H9 (cell line): Measurements from ENCODE around the gene SCUBE3. TPM values are rescaled to one million over a fixed set of nuclear protein-coding genes. Genes with fewer than 3 reads are reported as not detected.

Experiments
- DNase-seq: peaks from one replicate; pipeline ENCODE4 v3.0.0-alpha.2; 2017
- H2AFZ ChIP-seq: one replicate; pipeline ENCODE4 v1.6.1; 2013; ENCODE audit warnings: mild to moderate bottlenecking, low read length, control low read depth, moderate library complexity
- H2AK5ac ChIP-seq: 2 replicates; pipeline ENCODE4 v1.6.1; 2013; ENCODE audit warnings: low read length, control low read depth, mixed read lengths; ENCODE audit not compliant: insufficient read length
- H2BK120ac ChIP-seq: one replicate; pipeline ENCODE4 v1.6.1; 2013; ENCODE audit warnings: low read depth, mild to moderate bottlenecking, low read length, control low read depth, inconsistent platforms; ENCODE audit not compliant: poor library complexity, severe bottlenecking
- H2BK12ac ChIP-seq: 2 replicates; pipeline ENCODE4 v1.6.1; 2013; ENCODE audit warnings: low read length, control low read depth, mixed read lengths, low read depth; ENCODE audit not compliant: insufficient read length
- H2BK15ac ChIP-seq: 2 replicates; pipeline ENCODE4 v1.6.1; 2013; ENCODE audit warnings: low read depth, low read length, control low read depth
- H2BK20ac ChIP-seq: one replicate; pipeline ENCODE4 v1.6.1; 2013; ENCODE audit warnings: low read depth, mild to moderate bottlenecking, low read length, control low read depth, inconsistent platforms; ENCODE audit not compliant: poor library complexity, severe bottlenecking
- H2BK5ac ChIP-seq: 2 replicates; pipeline ENCODE4 v1.6.1; 2013; ENCODE audit warnings: low read length, control low read depth, mixed read lengths; ENCODE audit not compliant: insufficient read length
- H3K14ac ChIP-seq: 2 replicates; pipeline ENCODE4 v1.6.1; 2013; ENCODE audit warnings: low read length, control low read depth; ENCODE audit not compliant: insufficient read depth
- H3K18ac ChIP-seq: 2 replicates; pipeline ENCODE4 v1.6.1; 2013; ENCODE audit warnings: low read depth, mild to moderate bottlenecking, mixed read lengths, low read length, control low read depth; ENCODE audit not compliant: insufficient read length
- H3K23ac ChIP-seq: 2 replicates; pipeline ENCODE4 v1.6.1; 2013; ENCODE audit warnings: low read length, control low read depth, mixed read lengths, low read depth; ENCODE audit not compliant: insufficient read length
- H3K23me2 ChIP-seq: 2 replicates; pipeline ENCODE4 v1.6.1; 2013; ENCODE audit warnings: low read depth, mild to moderate bottlenecking, mixed read lengths, low read length, control low read depth; ENCODE audit not compliant: insufficient read length, poor library complexity, severe bottlenecking
- H3K27ac ChIP-seq: 2 replicates; pipeline ENCODE4 v1.5.1; 2013; ENCODE audit warnings: low read length, control low read depth, mixed read lengths, low read depth; ENCODE audit not compliant: insufficient read length
- H3K27me3 ChIP-seq: 2 replicates; pipeline ENCODE4 v1.6.1; 2013; ENCODE audit warnings: low read length, control low read depth, inconsistent platforms; ENCODE audit not compliant: insufficient read depth
- H3K4ac ChIP-seq: 2 replicates; pipeline ENCODE4 v1.6.1; 2013; ENCODE audit warnings: low read depth, mild to moderate bottlenecking, control low read depth, inconsistent platforms, low read length, moderate library complexity
- H3K4me1 ChIP-seq: 2 replicates; pipeline ENCODE4 v1.6.1; 2013; ENCODE audit warnings: low read length, control low read depth, inconsistent platforms; ENCODE audit not compliant: insufficient read depth
- H3K4me2 ChIP-seq: 2 replicates; pipeline ENCODE4 v1.6.1; 2013; ENCODE audit warnings: low read length, control low read depth, mixed read lengths; ENCODE audit not compliant: insufficient read length, insufficient read depth
- H3K56ac ChIP-seq: 2 replicates; pipeline ENCODE4 v1.6.1; 2013; ENCODE audit warnings: low read depth, mild to moderate bottlenecking, mixed read lengths, low read length, control low read depth; ENCODE audit not compliant: insufficient read length
- H3K79me1 ChIP-seq: 2 replicates; pipeline ENCODE4 v1.6.1; 2013; ENCODE audit warnings: low read depth, mild to moderate bottlenecking, moderate library complexity, low read length, control low read depth, inconsistent platforms; ENCODE audit not compliant: insufficient read depth, poor library complexity, severe bottlenecking
- H3K79me2 ChIP-seq: 2 replicates; pipeline ENCODE4 v1.6.1; 2013; ENCODE audit warnings: low read length, control low read depth, inconsistent platforms; ENCODE audit not compliant: insufficient read depth
- H3K9ac ChIP-seq: 2 replicates; pipeline ENCODE4 v1.6.1; 2013; ENCODE audit warnings: low read length, control low read depth, mixed read lengths; ENCODE audit not compliant: insufficient read length; ENCODE audit errors: extremely low read depth
- H3K9me3 ChIP-seq: one replicate; pipeline ENCODE4 v1.6.1; 2013; ENCODE audit warnings: low read depth, low read length, inconsistent platforms; ENCODE audit not compliant: control insufficient read depth
- H3T11ph ChIP-seq: one replicate; pipeline ENCODE4 v1.6.1; 2013; ENCODE audit warnings: mild to moderate bottlenecking, low read length, control low read depth, inconsistent platforms
- H4K20me1 ChIP-seq: one replicate; pipeline ENCODE4 v1.6.1; 2013; ENCODE audit not compliant: control insufficient read depth, insufficient read length, insufficient read depth
- H4K5ac ChIP-seq: 2 replicates; pipeline ENCODE4 v1.6.1; 2013; ENCODE audit warnings: low read depth, mild to moderate bottlenecking, mixed read lengths, low read length, control low read depth; ENCODE audit not compliant: insufficient read length
- H4K8ac ChIP-seq: replicated peaks from 2 replicates; pipeline ENCODE4 v1.6.1; 2013; ENCODE audit warnings: low read length, control low read depth, mixed read lengths, low read depth; ENCODE audit not compliant: insufficient read length
- H4K91ac ChIP-seq: 2 replicates; pipeline ENCODE4 v1.6.1; 2013; ENCODE audit warnings: low read depth, mild to moderate bottlenecking, moderate library complexity, mixed read lengths, low read length, control low read depth; ENCODE audit not compliant: insufficient read length
- H3K27ac Mint-ChIP-seq, 3 experiments: 2 replicates in 2 of 3; 3 replicates in 1 of 3; pipeline ENCODE4 v1.8.0; 2020 to 2021; ENCODE audit warnings: mixed read lengths in 3 of 3, mild to moderate bottlenecking in 1 of 3, moderate library complexity in 1 of 3
- H3K27me3 Mint-ChIP-seq: 2 replicates; pipeline ENCODE4 v1.8.0; 2021; ENCODE audit warnings: low read depth, mild to moderate bottlenecking, moderate library complexity, mixed read lengths
- H3K36me3 Mint-ChIP-seq, 3 experiments: 2 replicates in 2 of 3; 3 replicates in 1 of 3; pipeline ENCODE4 v1.8.0; 2020 to 2021; ENCODE audit warnings: low read depth in 3 of 3, mixed read lengths in 3 of 3; ENCODE audit not compliant: insufficient read depth in 1 of 3
- H3K4me1 Mint-ChIP-seq, 2 experiments: 2 replicates each; pipeline ENCODE4 v1.8.0; 2020; ENCODE audit warnings: mixed read lengths in 2 of 2
- H3K4me3 Mint-ChIP-seq, 2 experiments: 2 replicates in 1 of 2; 3 replicates in 1 of 2; pipeline ENCODE4 v1.8.0; 2020 to 2021; ENCODE audit warnings: mild to moderate bottlenecking in 2 of 2, mixed read lengths in 2 of 2, moderate library complexity in 1 of 2
- H3K9me3 Mint-ChIP-seq, 2 experiments: 2 replicates in 1 of 2; 3 replicates in 1 of 2; pipeline ENCODE4 v1.8.0; 2020; ENCODE audit warnings: mild to moderate bottlenecking in 2 of 2, mixed read lengths in 2 of 2, moderate library complexity in 1 of 2
- total RNA-seq: library from RNA; stranded (reverse); gene quantifications from 2 replicates; pipeline ENCODE4 v1.2.1, GENCODE V29; 2021
- TF ChIP-seq, protein P1 (sequence below): fragments of 200-600 bp; sonication (generic); conservative IDR thresholded peaks from 3 replicates; pipeline ENCODE4 v1.8.0; 2021; ENCODE audit warnings: antibody characterized with exemption, mild to moderate bottlenecking

SCUBE3 gene
- total RNA-seq, 1 experiment from 2014 or later: 2.7 TPM

DNA sequence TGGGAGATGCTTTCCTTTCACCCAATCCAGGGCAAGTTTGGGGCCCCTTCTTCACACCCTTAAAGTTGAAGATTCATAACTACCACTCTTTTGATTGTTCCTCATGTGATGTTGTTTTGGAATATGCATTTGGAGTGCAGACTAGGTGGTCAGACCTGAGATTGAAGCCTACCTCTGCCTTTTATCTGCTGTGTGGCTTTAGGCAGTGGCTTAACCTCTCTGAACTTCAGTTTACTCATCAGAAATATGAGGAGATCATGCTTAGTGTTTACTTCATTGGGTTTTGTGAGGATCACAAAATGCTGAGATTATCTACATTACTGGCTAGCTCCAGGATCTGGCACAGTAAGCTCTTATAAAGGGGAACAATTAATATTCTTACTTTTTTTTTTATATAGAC is 46.3 kb upstream of the SCUBE3 start:
- TF ChIP-seq, protein P1, sequence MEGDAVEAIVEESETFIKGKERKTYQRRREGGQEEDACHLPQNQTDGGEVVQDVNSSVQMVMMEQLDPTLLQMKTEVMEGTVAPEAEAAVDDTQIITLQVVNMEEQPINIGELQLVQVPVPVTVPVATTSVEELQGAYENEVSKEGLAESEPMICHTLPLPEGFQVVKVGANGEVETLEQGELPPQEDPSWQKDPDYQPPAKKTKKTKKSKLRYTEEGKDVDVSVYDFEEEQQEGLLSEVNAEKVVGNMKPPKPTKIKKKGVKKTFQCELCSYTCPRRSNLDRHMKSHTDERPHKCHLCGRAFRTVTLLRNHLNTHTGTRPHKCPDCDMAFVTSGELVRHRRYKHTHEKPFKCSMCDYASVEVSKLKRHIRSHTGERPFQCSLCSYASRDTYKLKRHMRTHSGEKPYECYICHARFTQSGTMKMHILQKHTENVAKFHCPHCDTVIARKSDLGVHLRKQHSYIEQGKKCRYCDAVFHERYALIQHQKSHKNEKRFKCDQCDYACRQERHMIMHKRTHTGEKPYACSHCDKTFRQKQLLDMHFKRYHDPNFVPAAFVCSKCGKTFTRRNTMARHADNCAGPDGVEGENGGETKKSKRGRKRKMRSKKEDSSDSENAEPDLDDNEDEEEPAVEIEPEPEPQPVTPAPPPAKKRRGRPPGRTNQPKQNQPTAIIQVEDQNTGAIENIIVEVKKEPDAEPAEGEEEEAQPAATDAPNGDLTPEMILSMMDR: no peak
- Histone ChIP-seq H3K27ac (no peak overlapping the region), H2AK5ac (no peak overlapping the region), H3K18ac (no peak overlapping the region), H2BK120ac (no peak overlapping the region), H2AFZ (no peak overlapping the region), H3K27me3 (no peaks in the 10 kb centered on the region), H3K9ac (no peak overlapping the region), H3K4me2 (no peak overlapping the region), H2BK15ac (no peak overlapping the region), H3K23me2 (no peaks in the 10 kb centered on the region), H4K91ac (no peak overlapping the region), H2BK5ac (no peak overlapping the region), H2BK20ac (no peak overlapping the region), H3K79me2 (no peaks in the 10 kb centered on the region), H3K56ac (no peak overlapping the region), H4K20me1 (no peaks in the 10 kb centered on the region), H3K79me1 (no peaks in the 10 kb centered on the region), H3K23ac (no peak overlapping the region), H3T11ph (no peak overlapping the region), H4K8ac (no peak overlapping the region), H2BK12ac (no peak overlapping the region), H3K4me1 (no peaks in the 10 kb centered on the region), H3K4ac (no peak overlapping the region), H3K9me3 (no peaks in the 10 kb centered on the region), H4K5ac (no peak overlapping the region), H3K14ac (no peak overlapping the region)
- Mint-ChIP-seq H3K4me1 (peaks cover 8 to 13% of the 10 kb centered on the region in 2 experiments; a peak in 3 of 4 replicates), H3K27me3 (peaks cover 37% of the 10 kb centered on the region), H3K27ac (no peak overlapping the region), H3K36me3 (peaks cover 0 to 6% (median 5%) of the 10 kb centered on the region in 3 experiments; a peak in 3 of 7 replicates), H3K9me3 (peaks cover 5% of the 10 kb centered on the region in 2 experiments; a peak in 4 of 5 replicates), H3K4me3 (no peak overlapping the region)
- DNase-seq: no peak
